ENCODE results near the gene SCAI. TPM values are rescaled to one million over a fixed set of nuclear protein-coding genes. Genes with fewer than 3 reads are reported as not detected.

SCAI gene
- total RNA-seq, 4 donors from 2014 or later = 6.0 to 19.4 (median 10.1) TPM

GRCh38 chr9:124969401-124969800 is 173.9 kb downstream of the SCAI start:
- TF ChIP-seq CTCF (IDR thresholded peaks at IDR 0.05; ENCODE audit: low read depth) = no peak

- TF ChIP-seq CTCF (IDR thresholded peaks at IDR 0.05; ENCODE audit: low read depth) = no peak
These were observed 175.1 kb downstream of the SCAI start for GRCh38 chr9:124968238-124968637.

GRCh38 chr9:124964604-124965003 is 178.7 kb downstream of the SCAI start:
- TF ChIP-seq CTCF (IDR thresholded peaks at IDR 0.05; ENCODE audit: low read depth) = no peak

GRCh38 chr9:124964056-124964455 is 179.3 kb downstream of the SCAI start:
- no peak for TF ChIP-seq CTCF (IDR thresholded peaks at IDR 0.05; ENCODE audit: low read depth)

GRCh38 chr9:124960409-124960752 is 182.9 kb downstream of the SCAI start:
- no peak for TF ChIP-seq CTCF (IDR thresholded peaks at IDR 0.05; ENCODE audit: low read depth)

- TF ChIP-seq CTCF (IDR thresholded peaks at IDR 0.05; ENCODE audit: low read depth) = no peak
These were observed 189.1 kb downstream of the SCAI start for GRCh38 chr9:124954255-124954654.

- no peak for TF ChIP-seq CTCF (IDR thresholded peaks at IDR 0.05; ENCODE audit: low read depth)
These were observed 193.1 kb downstream of the SCAI start for GRCh38 chr9:124950050-124950718.
